Measurements from ENCODE around the gene SLC9A6.
A peak's percentile ranks its signal among the peaks of the same experiment; 100 is the strongest.

The SLC9A6 gene

DNA sequence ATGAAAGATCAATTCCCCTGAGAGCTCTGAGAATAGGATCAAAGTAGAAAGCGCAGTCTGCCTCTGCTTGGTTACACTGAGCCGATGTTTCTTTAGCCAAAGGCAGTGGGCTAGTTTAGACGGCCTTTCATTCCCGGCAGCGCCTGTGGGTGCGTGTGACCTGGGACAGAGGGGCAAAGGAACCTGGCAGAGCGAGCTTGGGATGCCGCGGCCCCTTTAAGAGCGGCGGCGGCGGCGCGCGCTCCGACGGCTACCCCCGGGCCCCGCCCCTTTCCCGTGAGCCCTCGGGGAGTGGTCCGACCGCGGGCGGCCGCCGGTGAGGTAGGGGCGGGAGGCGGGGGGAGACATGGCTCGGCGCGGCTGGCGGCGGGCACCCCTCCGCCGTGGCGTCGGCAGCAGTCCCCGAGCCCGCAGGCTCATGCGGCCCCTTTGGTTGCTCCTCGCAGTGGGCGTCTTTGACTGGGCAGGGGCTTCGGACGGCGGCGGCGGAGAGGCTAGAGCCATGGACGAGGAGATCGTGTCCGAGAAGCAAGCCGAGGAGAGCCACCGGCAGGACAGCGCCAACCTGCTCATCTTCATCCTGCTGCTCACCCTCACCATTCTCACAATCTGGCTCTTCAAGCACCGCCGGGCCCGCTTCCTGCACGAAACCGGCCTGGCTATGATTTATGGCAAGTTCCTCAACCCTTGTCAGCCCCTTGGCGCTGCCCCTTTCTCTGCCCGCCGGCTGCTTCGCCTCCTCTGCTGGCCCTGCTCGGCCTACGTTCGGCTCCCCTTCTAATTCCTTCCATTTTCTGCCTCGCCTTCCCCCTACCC lies at the start of gene SLC9A6:
Gene SLC9A6 (plus strand): TSS at position 279 of the 816 bp plus-strand sequence. CDS start 224 bp downstream, at position 503.
- Histone ChIP-seq H3K36me3 (ENCODE audit: control insufficient read depth, insufficient read depth, low read length) (no peaks in the 10 kb centered on the region), H3K4me3 (replicated peaks; ENCODE audit: low read depth, low read length) (peak within 1 kb of the TSS; percentile 79), H3K27me3 (replicated peaks; ENCODE audit: control insufficient read depth, insufficient read depth, low read length) (no peaks in the 10 kb centered on the region)
- TF ChIP-seq, protein P1, sequence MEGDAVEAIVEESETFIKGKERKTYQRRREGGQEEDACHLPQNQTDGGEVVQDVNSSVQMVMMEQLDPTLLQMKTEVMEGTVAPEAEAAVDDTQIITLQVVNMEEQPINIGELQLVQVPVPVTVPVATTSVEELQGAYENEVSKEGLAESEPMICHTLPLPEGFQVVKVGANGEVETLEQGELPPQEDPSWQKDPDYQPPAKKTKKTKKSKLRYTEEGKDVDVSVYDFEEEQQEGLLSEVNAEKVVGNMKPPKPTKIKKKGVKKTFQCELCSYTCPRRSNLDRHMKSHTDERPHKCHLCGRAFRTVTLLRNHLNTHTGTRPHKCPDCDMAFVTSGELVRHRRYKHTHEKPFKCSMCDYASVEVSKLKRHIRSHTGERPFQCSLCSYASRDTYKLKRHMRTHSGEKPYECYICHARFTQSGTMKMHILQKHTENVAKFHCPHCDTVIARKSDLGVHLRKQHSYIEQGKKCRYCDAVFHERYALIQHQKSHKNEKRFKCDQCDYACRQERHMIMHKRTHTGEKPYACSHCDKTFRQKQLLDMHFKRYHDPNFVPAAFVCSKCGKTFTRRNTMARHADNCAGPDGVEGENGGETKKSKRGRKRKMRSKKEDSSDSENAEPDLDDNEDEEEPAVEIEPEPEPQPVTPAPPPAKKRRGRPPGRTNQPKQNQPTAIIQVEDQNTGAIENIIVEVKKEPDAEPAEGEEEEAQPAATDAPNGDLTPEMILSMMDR (IDR thresholded peaks at IDR 0.05; ENCODE audit: insufficient read depth, low read length, poor library complexity, severe bottlenecking), result no peak
- peak; percentile 76 for DNase-seq (ENCODE audit: extremely low read depth, insufficient read length)

DNA sequence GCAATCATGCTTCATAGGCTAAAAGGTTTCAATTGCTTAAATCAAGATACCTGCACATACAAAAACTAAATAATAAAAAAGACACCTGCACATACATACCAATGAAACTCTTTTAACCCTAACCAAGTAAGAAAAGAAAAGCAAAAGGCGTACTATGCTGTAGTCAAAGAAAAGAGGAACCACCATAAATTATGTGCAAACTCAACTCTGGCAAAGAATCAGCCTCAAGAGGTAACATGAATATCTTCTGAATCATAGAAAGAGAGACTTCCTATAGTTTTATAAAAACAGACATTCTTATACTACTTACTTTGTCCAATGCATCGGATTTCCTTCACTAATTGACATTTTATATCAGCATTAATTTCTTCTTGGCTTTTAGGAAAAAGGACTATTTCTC lies 40.7 kb upstream of the SLC9A6 start:
- TF ChIP-seq, protein P1 (IDR thresholded peaks at IDR 0.05; ENCODE audit: insufficient read depth, low read length, poor library complexity, severe bottlenecking), result no peak
- no peaks in the 10 kb centered on the region for H3K27me3 ChIP-seq (replicated peaks; ENCODE audit: control insufficient read depth, insufficient read depth, low read length)

DNA sequence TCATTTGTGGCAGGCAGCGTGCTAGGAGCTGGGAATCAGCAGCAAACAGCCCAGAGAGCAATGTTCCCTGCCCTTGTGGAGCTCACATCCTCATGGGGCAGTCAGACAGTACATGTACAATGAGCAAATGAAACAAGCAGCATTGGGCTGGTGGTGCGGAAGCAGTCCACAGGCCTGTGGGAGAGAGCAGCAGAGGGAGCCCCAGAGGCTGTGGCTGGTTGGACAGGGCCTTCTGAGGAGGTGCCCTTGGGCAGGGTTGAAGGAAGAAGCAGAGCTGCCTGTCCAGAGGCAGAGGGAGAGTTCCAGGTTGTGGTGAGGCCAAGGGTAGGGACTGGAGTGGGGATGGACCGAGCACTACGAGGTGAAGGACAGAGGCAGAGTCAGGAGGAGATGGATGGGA lies 33.9 kb upstream of the SLC9A6 start:
- Histone ChIP-seq H3K4me3 (replicated peaks; ENCODE audit: low read depth, low read length) (no peak overlapping the region), H3K36me3 (ENCODE audit: control insufficient read depth, insufficient read depth, low read length) (no peaks in the 10 kb centered on the region), H3K27me3 (replicated peaks; ENCODE audit: control insufficient read depth, insufficient read depth, low read length) (no peaks in the 10 kb centered on the region)
- TF ChIP-seq, protein P1 (IDR thresholded peaks at IDR 0.05; ENCODE audit: insufficient read depth, low read length, poor library complexity, severe bottlenecking), result no peak
- DNase-seq (ENCODE audit: extremely low read depth, insufficient read length), result no peak

More for the DNA sequence above, 40.7 kb upstream of the SLC9A6 start:
- no peaks in the 10 kb centered on the region for H3K36me3 ChIP-seq (ENCODE audit: control insufficient read depth, insufficient read depth, low read length)
- DNase-seq (ENCODE audit: extremely low read depth, insufficient read length), result no peak
- no peak overlapping the region for H3K4me3 ChIP-seq (replicated peaks; ENCODE audit: low read depth, low read length)

DNA sequence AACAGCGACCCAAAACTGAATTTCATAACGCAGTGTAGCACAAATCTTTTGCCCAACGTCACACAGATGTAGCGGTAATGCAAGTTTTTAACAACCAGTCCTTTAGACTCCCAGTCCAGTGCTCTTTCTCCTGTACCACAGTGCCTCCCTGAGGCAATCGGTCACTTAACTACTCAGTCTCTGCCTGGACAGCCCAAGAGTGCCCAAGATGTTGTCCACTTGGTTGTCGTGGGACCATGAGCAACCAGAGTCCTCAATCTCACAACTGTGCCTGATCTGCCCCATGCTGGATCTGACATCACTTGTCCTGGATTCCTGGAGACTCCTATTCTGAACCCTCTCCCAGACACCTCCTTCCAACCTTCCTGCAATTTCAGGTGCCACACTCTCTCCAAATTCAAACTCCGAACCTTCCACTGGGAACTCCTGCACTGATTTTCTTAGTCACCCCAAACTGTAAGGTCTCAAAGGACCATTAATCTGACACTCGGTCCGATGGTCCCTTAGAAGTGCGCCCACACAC lies 12.1 kb upstream of the SLC9A6 start:
- no peaks in the 10 kb centered on the region for H3K36me3 ChIP-seq (ENCODE audit: control insufficient read depth, insufficient read depth, low read length)
- no peak for DNase-seq (ENCODE audit: extremely low read depth, insufficient read length)
- peak overlapping the region; percentile 80 for H3K4me3 ChIP-seq (replicated peaks; ENCODE audit: low read depth, low read length)
- no peaks in the 10 kb centered on the region for H3K27me3 ChIP-seq (replicated peaks; ENCODE audit: control insufficient read depth, insufficient read depth, low read length)
- TF ChIP-seq, protein P1 (IDR thresholded peaks at IDR 0.05; ENCODE audit: insufficient read depth, low read length, poor library complexity, severe bottlenecking), result no peak

DNA sequence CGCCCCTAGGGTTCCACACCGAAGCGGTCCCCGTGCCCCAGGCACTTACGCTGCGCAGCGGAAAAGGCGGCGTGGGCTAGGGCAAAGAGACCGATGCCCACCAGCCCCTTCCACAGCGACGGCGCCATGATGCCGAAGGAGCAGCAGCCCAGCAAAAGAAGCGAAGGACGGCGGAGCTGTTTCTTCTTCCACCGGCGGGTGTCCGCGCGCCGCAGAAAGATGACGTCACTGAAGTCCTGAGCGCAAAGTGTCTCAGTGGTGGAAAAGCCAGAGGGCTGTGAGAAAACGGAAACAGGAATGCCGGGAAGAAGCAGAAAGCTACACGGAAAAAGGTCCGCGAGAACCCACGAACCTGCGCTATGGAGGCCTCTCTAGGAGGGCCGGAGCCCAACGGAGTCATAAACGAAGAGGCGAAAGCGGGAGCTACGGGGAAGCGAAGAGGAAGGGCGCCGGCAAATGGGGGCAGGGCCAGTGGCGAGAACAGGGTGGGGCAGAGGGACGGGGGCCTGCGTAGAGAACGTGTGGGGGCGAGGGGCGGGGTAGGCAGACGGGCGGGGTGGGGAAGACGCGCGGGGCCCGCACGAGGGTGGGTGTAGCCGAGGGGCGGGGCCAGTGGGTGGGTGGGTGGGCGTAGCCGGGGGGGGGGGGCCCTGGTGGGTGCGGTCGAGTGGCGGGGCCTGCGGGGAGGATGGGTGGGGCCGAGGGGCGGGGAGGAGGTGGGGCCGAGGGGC lies 11.5 kb upstream of the SLC9A6 start, which contains the start of gene MMGT1:
Gene MMGT1 (minus strand): TSS at position 441 of the 731 bp plus-strand sequence. CDS start 313 bp downstream, at position 128.
- Histone ChIP-seq H3K4me3 (replicated peaks; ENCODE audit: low read depth, low read length) (peak within 1 kb of the TSS; percentile 80), H3K27me3 (replicated peaks; ENCODE audit: control insufficient read depth, insufficient read depth, low read length) (no peaks in the 10 kb centered on the region), H3K36me3 (ENCODE audit: control insufficient read depth, insufficient read depth, low read length) (no peaks in the 10 kb centered on the region)
- DNase-seq (ENCODE audit: extremely low read depth, insufficient read length), result peak; percentile 87
- TF ChIP-seq, protein P1 (IDR thresholded peaks at IDR 0.05; ENCODE audit: insufficient read depth, low read length, poor library complexity, severe bottlenecking), result no peak
